ENCODE results near the gene HMGXB4.

DNA sequence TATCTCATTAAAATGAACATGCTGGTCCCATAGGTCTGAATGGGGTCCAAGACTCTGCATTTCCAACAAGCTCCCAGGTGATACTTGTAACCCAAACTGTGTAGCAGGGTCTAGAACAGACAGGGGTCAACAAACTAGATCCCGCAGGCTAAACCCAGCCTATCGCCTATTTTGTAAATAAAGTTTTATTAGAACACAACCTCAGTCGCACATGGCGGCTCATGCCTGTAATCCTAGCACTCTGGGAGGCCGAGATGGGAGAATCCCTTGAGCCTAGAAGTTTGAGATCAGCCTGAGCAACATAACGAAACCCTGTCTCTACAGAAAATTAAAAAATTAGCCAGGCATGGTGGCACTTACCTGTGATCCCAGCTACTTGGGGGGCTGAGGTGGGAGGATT is 42.3 kb upstream of the HMGXB4 start:
- TF ChIP-seq POLR2A (IDR thresholded peaks at IDR 0.05) = no peak
- no peak for TF ChIP-seq CTCF (IDR thresholded peaks at IDR 0.05)

Measured in testis (tissue), 2 donors.